NB4 (cell line): Measurements from ENCODE around the gene IRF2BP1.

Source experiments
- POLR2A ChIP-seq: IDR thresholded peaks from 2 replicates; pipeline ENCODE4 v1.6.1; 2011; ENCODE audit warnings: mild to moderate bottlenecking; ENCODE audit not compliant: insufficient read length; ENCODE audit errors: extremely low read depth
- TF ChIP-seq, protein P1 (sequence below): IDR thresholded peaks from one replicate; pipeline ENCODE4 v1.5.1; 2012; ENCODE audit warnings: low read depth, low read length
- TF ChIP-seq, protein P2 (sequence below): IDR thresholded peaks from 2 replicates; pipeline ENCODE4 v1.6.1; 2011; ENCODE audit warnings: low read depth, low read length

DNA sequence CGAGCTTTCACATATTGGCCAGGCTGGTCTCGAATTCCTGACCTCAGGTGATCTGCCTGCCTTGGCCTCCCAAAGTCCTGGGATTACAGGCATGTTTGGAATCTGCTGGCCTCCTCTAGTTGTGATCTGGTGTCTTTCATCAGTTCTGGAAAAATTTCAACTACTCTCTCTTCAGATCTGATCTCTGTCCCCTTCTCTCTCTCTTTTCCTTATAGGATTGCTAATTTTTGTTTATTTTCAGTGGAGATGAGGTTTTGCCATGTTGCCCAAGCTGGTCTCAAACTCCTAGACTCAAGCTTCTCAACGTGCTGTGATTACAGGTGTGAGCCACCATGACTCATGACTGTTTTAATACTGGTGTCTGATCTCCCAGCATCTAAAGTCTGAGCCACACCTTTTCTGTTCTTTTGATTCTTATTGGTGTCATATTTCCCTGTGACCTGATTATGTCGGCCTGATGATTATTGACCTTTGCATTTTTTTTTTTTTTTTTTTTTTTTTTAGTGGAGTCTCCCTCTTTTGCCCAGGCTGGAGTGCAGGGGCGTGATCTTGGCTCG is 39.0 kb upstream of the IRF2BP1 start:
- TF ChIP-seq, protein P1, sequence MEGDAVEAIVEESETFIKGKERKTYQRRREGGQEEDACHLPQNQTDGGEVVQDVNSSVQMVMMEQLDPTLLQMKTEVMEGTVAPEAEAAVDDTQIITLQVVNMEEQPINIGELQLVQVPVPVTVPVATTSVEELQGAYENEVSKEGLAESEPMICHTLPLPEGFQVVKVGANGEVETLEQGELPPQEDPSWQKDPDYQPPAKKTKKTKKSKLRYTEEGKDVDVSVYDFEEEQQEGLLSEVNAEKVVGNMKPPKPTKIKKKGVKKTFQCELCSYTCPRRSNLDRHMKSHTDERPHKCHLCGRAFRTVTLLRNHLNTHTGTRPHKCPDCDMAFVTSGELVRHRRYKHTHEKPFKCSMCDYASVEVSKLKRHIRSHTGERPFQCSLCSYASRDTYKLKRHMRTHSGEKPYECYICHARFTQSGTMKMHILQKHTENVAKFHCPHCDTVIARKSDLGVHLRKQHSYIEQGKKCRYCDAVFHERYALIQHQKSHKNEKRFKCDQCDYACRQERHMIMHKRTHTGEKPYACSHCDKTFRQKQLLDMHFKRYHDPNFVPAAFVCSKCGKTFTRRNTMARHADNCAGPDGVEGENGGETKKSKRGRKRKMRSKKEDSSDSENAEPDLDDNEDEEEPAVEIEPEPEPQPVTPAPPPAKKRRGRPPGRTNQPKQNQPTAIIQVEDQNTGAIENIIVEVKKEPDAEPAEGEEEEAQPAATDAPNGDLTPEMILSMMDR, result no peak
- TF ChIP-seq, protein P2, sequence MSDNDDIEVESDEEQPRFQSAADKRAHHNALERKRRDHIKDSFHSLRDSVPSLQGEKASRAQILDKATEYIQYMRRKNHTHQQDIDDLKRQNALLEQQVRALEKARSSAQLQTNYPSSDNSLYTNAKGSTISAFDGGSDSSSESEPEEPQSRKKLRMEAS, result no peak
- TF ChIP-seq POLR2A, result no peak
